Muscle layer of colon (tissue), 2 donors: ENCODE measurements around the gene LGALS1.
A peak's percentile ranks its signal among the peaks of the same experiment; 100 is the strongest.
"Not testable (repeated sequence)": the region's sequence is repeated elsewhere in the genome, so short reads cannot be mapped to it uniquely, and the experiment has no call there.

ENCODE experiments used
- H3K27ac ChIP-seq: one replicate; pipeline ENCODE4 v1.7.0; 2013; ENCODE audit warnings: low read depth, mild to moderate bottlenecking, low read length, moderate library complexity
- H3K27me3 ChIP-seq, 2 donors: one replicate each; pipeline ENCODE4 v1.7.0; 2013; ENCODE audit warnings: low read length in 2 of 2, mild to moderate bottlenecking in 2 of 2; ENCODE audit not compliant: insufficient read depth in 2 of 2, control insufficient read depth in 1 of 2
- H3K36me3 ChIP-seq: one replicate; pipeline ENCODE4 v1.7.0; 2013; ENCODE audit warnings: mild to moderate bottlenecking, low read length; ENCODE audit not compliant: insufficient read depth
- H3K4me1 ChIP-seq: one replicate; pipeline ENCODE4 v1.7.0; 2013; ENCODE audit warnings: mild to moderate bottlenecking, low read length; ENCODE audit not compliant: insufficient read depth
- H3K4me3 ChIP-seq, 2 donors: one replicate each; pipeline ENCODE4 v1.7.0; 2013; ENCODE audit warnings: low read length in 2 of 2, low read depth in 1 of 2, mild to moderate bottlenecking in 1 of 2, moderate library complexity in 1 of 2
- H3K9ac ChIP-seq: one replicate; pipeline ENCODE4 v1.7.0; 2013; ENCODE audit warnings: low read length
- H3K9me3 ChIP-seq: one replicate; pipeline ENCODE4 v1.7.0; 2013; ENCODE audit warnings: mild to moderate bottlenecking, low read length
- donor health status: abdominal sarcoma.
- donor health status: Adenocarcinoma of cecum.

LGALS1 gene

GRCh38 chr22:37639771-37640590, 35.5 kb upstream of the LGALS1 start:
- Histone ChIP-seq H3K9me3 (no peaks in the 10 kb centered on the region), H3K4me3 (peak overlapping the region; percentile 55 to 59), H3K36me3 (no peaks in the 10 kb centered on the region), H3K27me3 (peaks cover 0 to 16% of the 10 kb centered on the region in 2 donors), H3K9ac (no peak overlapping the region), H3K27ac (peak overlapping the region; percentile 55), H3K4me1 (peaks cover 19% of the 10 kb centered on the region)

- Histone ChIP-seq H3K4me1 (peaks cover 15% of the 10 kb centered on the region), H3K27ac (no peak overlapping the region), H3K36me3 (no peaks in the 10 kb centered on the region), H3K4me3 (no peak overlapping the region), H3K27me3 (peaks cover 0 to 16% of the 10 kb centered on the region in 2 donors), H3K9me3 (no peaks in the 10 kb centered on the region), H3K9ac (no peak overlapping the region)
These were observed 34.6 kb upstream of the LGALS1 start for GRCh38 chr22:37640591-37641560.

DNA sequence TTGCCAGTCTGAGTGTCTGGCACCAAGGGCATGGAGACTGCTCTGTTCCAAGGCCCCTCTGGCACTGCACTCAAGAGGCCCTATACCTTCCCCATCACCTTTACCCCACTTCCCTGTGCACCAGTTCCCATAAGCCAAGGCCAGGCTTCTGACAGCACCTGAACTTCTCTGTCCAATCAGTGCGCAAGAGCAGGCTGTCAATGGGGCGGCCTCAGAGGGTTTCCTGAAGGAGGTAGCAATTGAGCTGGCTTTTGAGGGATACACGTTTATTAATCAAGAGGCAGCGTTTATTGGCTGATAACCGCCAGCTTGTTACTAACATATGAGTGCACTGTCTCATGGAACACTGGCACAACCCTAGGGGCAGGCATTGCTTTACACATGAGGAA, 33.9 kb upstream of the LGALS1 start:
- no peak overlapping the region for H3K27ac ChIP-seq
- H3K27me3 ChIP-seq, result peaks cover 0 to 16% of the 10 kb centered on the region in 2 donors
- peaks cover 15% of the 10 kb centered on the region for H3K4me1 ChIP-seq
- no peak overlapping the region for H3K4me3 ChIP-seq
- no peak overlapping the region for H3K9ac ChIP-seq
- H3K36me3 ChIP-seq, result no peaks in the 10 kb centered on the region
- no peaks in the 10 kb centered on the region for H3K9me3 ChIP-seq

DNA sequence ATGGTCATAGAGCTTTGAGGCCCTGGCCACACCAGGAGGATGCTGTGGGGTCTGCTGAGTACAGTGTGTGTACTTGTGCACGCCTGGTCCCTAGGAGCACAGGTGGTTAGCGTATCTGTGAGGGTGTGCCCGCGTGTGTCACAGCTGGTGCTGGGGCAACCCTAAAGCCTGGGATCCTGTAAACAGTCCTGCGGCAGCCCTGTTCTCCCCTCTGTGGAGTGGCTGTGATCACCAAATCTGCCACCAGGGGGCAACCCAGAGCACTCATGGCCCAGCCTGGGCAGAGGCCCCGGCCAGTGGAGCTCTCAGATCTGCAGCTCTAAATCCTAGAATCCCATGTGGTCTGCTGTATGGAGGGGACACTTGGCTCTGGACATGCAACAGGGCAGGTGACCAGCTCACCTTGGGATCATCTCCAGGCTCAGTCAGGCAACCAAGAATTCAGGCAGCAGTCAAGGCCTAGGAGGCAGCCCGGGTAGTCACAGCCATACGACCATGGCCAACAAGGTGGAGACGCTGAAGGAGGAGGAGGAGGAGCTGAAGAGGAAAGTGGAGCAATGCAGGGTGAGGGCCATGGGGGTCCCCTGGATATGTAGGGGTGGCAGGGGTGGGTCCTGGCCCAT, 32.1 kb upstream of the LGALS1 start:
- Histone ChIP-seq H3K27ac (no peak overlapping the region), H3K9ac (no peak overlapping the region)

GRCh38 chr22:37647317-37647716, 28.1 kb upstream of the LGALS1 start:
- Histone ChIP-seq H3K36me3 (peaks cover 7% of the 10 kb centered on the region), H3K9ac (no peak overlapping the region), H3K9me3 (no peaks in the 10 kb centered on the region), H3K27me3 (no peaks in the 10 kb centered on the region), H3K4me3 (no peak overlapping the region), H3K4me1 (peaks cover 5% of the 10 kb centered on the region), H3K27ac (no peak overlapping the region)

More for the DNA sequence above, 32.1 kb upstream of the LGALS1 start:
- H3K9me3 ChIP-seq, result no peaks in the 10 kb centered on the region
- no peak overlapping the region for H3K4me3 ChIP-seq
- peaks cover 14% of the 10 kb centered on the region for H3K4me1 ChIP-seq
- H3K36me3 ChIP-seq, result no peaks in the 10 kb centered on the region
- peaks cover 0 to 16% of the 10 kb centered on the region in 2 donors for H3K27me3 ChIP-seq

DNA sequence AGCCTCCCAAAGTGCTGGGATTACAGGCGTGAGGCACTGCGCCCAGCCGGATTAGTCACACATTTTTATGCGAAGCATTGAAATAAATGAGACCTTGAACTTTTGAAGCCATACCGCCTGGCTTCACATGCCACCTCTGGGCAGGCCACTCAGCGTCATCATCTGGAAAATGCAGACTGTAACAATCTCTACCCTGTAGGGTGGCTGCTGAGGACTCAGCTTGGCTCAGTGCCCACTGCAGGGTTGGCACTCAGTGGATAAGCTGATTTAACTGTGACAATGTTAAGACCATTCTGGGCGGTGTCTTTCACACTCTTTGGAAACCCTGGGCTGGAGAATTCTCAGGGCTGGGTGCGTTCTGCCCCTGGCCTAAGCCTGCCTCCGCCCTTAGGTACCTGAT, 27.5 kb upstream of the LGALS1 start:
- Histone ChIP-seq H3K27me3 (no peaks in the 10 kb centered on the region), H3K9ac (no peak overlapping the region), H3K36me3 (peaks cover 7% of the 10 kb centered on the region), H3K27ac (no peak overlapping the region), H3K9me3 (no peaks in the 10 kb centered on the region), H3K4me3 (no peak overlapping the region), H3K4me1 (peaks cover 5% of the 10 kb centered on the region)

- Histone ChIP-seq H3K4me3 (no peak overlapping the region), H3K9ac (no peak overlapping the region), H3K9me3 (no peaks in the 10 kb centered on the region), H3K27ac (no peak overlapping the region), H3K36me3 (peaks cover 7% of the 10 kb centered on the region), H3K27me3 (no peaks in the 10 kb centered on the region), H3K4me1 (no peaks in the 10 kb centered on the region)
These were observed 24.8 kb upstream of the LGALS1 start for GRCh38 chr22:37650463-37651136.

GRCh38 chr22:37654563-37655251, 20.7 kb upstream of the LGALS1 start:
- Histone ChIP-seq H3K27ac (no peak overlapping the region), H3K27me3 (no peaks in the 10 kb centered on the region), H3K36me3 (peaks cover 7% of the 10 kb centered on the region), H3K9ac (no peak overlapping the region), H3K4me3 (no peak overlapping the region), H3K9me3 (no peaks in the 10 kb centered on the region), H3K4me1 (peaks cover 6% of the 10 kb centered on the region)

GRCh38 chr22:37655252-37655563, 20.2 kb upstream of the LGALS1 start:
- no peak overlapping the region for H3K9ac ChIP-seq
- H3K4me3 ChIP-seq, result no peak overlapping the region
- no peaks in the 10 kb centered on the region for H3K27me3 ChIP-seq
- H3K36me3 ChIP-seq, result peaks cover 6% of the 10 kb centered on the region
- peaks cover 11% of the 10 kb centered on the region for H3K4me1 ChIP-seq
- no peaks in the 10 kb centered on the region for H3K9me3 ChIP-seq
- H3K27ac ChIP-seq, result no peak overlapping the region

- not testable (repeated sequence) for H3K27ac ChIP-seq, H3K9ac ChIP-seq, H3K4me3 ChIP-seq, H3K9me3 ChIP-seq, H3K27me3 ChIP-seq, H3K36me3 ChIP-seq
- H3K4me1 ChIP-seq, result peaks cover 25% of the 10 kb centered on the region
These were observed 18.9 kb upstream of the LGALS1 start for GRCh38 chr22:37656583-37656982.
